NCI-H1105 (cell line): ENCODE data around the gene ZNF626.
"Not testable (repeated sequence)": the region's sequence is repeated elsewhere in the genome, so short reads cannot be mapped to it uniquely, and the experiment has no call there.

Experiments used
- DNase-seq: peaks from one replicate; lab custom pipeline; 2025; lab: John Stamatoyannopoulos, UW

ZNF626 gene

DNA sequence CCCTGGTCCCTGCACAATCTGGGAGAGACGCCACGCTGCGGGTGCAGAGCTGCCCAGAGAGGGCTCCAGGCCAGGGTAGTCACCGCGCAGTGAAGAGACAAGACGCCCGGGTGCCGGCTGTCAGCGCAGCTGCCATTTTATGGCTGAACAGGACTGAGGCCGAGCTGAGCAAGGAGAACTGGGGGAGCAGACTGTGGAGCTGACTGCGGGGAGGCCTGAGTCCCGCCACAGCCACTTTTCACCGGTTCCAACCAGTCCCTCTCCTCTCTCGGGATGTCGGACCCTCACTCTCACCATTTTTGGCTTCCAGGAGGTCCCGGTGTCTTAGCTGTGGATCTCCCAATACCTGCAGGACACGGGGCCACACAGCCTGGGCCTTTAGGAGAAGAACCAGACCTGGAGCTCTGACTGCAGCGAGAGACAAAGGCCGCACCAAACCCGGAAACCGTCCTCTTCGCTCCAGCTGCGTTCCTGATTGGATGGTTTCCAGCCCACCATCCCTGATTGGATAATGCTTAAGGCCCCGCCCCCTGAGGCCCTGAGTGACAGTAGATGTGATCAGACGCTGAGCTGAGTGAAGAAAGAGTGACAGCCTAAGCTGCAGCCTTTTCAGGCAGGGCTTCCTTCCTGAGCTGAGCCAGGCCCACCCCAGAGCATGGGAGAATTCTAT lies at the start of gene ZNF626:
Gene ZNF626 (minus strand): TSS at position 422 of the 670 bp plus-strand sequence. CDS start 125 bp downstream, at position 297.
- DNase-seq: no peak

DNA sequence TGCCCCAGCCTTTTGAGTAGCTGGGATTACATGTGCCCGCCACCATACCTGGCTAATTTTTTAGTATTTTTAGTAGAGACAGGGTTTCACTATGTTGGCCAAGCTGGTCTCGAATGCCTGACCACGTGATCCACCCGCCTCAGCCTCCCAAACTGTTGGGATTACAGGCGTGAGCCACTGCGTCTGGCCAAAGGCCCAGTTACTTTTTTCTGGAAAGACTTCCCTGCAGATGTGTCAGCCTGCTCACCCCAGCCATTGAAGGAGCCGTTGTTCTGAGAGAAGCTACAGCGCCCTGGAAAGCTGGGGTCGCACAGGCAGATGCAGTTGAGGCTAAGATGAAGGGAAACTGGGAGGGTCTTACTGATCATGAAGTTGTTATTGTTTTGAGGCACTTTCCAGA lies 7.9 kb upstream of the ZNF626 start:
- no peak for DNase-seq

DNA sequence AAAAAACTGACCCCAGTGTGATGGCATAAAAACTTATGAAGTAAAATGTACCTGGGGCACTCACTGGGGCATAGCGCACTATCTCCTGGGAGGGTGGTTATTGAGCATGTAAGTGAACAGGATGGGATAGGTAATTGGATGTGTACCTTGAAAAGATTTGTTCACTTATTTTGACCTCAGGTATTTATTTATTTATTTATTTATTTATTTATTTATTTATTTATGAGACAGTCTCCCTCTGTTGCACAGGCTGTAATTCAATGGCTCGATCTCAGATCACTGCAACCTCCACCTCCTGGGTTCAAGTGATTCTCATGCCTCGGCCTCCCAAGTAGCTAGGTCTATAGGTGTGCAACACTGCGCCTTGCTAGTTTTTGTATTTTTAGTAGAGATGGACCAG lies 5.9 kb upstream of the ZNF626 start:
- no peak for DNase-seq

DNA sequence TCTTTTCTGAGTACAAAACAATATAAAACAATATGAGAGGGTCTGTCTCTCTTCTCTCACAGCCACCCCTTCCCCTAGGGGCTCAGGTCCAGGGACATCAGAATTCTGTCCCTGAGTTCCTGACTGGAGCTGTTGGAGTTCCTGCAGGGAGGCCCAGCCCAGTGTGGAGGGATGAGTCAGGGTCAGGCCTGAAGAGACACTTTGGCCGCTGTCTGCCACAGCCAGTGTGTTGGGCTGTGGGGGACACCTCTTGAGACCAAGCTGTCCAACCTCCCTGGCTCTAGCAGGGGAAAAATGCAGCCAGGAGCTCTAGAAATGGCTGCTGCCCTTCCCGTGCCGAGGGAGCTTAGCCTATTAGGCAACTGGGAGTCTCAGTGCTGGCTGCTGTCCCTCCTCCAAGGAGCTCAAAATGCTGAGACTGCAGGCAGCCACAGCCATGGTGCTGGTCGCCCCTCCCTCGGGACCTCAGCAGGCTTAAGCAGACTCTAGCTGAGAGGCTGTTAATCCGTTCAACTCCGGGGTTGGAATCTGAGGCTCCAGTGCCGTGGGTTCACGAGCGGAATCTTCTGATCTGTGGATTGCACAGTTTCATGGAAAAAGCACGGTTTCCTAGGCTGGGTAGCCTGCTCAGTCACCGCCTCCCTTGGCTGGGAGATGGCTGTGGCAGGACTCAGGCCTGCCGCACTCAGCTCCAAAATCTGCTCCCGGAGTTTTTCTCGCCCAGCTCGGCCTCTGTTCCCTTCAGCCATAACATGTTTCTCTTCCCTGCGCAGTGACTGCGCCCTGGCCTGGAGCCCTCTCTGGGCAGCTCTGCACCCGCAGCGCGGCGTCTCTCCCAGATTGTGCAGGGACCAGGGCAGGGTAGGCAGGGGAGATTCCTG lies 3.8 kb upstream of the ZNF626 start:
- no peak for DNase-seq

DNA sequence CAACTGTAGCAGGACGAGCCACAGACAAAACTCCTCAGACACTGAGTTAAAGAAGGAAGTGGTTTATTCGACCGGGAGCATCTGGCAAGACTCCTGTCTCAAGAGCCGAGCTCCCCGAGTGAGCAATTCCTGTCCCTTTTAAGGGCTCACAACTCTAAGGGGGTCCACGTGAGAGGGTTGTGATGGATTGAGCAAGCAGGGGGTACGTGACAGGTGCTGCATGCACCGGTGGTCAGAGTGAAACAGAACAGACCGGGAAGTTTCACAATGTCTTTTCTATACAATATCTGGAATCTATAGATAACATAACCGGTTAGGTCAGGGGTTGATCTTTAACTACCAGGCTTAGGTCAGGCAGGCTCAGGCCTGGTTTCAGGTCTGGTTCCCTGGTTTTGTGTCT lies 3.1 kb upstream of the ZNF626 start:
- not testable (repeated sequence) for DNase-seq

DNA sequence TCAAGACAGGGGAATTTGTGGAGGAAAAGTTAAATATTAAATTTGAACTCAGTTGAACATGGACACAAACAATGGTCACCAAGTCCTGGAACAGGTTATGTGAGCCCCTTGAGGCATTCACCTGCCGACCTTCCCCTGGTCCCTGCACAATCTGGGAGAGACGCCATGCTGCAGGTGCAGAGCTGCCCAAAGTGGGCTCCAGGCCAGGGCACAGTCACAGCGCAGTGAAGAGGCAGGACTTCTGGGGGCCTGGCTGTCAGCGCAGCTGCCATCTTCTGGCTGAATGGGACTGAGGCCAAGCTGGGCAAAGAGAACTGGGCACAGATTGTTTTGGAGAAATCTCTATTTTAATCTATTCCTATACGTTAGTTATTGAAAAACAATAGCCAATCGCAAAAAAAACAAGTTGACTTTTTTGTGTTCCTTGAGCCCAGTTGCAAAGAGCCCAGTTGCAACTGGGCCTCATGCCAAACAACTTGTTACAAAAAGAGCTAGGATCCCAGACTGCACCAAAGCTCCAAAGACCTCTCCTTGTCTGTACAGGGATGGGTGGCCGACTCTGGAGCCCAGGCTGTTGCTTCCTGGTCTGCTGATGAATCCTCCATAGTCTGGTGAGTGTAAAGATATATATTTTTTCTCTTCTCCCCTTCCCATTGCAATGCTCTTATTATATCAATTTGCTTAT lies 1.2 kb upstream of the ZNF626 start:
- DNase-seq: peak; percentile 58

GRCh38 chr19:20660473-20661140 lies 764 bp downstream of the ZNF626 start:
- no peak for DNase-seq

DNA sequence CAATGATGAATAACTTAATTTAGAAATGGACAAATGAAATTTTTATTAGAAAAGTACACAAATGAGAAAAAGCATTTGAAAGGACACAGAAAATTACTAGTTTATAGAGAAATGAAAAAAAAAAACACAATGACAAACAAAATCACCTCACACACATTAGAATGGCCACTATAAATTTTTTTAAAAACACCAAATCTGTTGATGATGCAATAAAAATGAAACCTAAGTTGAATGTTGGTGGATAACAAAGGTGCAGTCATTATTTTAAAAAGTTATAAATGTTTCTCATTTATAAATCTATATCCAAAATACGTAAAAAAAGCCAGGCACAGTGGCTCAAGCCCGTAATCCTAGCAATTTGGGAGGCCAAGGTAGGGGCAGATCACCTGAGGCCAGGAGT lies 20.8 kb downstream of the ZNF626 start:
- no peak for DNase-seq

GRCh38 chr19:20640023-20640422 lies 21.3 kb downstream of the ZNF626 start:
- DNase-seq: no peak

GRCh38 chr19:20624560-20624959 lies 36.8 kb downstream of the ZNF626 start:
- not testable (repeated sequence) for DNase-seq

DNA sequence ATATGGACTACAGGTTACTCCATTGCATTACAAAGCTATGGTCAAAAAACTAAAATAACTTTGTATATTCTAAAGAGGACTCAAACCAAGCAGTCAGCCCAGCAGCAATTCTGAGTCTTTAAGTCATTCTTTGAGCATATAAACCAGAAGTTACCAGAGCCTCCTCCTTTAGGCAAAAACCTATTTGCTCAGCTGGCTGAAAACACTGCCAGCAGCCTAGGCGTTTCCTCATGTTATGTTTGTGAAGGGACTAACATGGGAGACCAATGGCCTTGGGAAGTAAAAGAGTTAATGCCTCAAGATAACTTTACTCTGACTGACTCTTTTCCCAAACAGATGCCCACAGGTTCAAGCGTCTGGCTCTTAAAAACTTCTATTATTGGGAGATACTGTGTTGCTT lies 45.3 kb downstream of the ZNF626 start:
- DNase-seq: no peak

DNA sequence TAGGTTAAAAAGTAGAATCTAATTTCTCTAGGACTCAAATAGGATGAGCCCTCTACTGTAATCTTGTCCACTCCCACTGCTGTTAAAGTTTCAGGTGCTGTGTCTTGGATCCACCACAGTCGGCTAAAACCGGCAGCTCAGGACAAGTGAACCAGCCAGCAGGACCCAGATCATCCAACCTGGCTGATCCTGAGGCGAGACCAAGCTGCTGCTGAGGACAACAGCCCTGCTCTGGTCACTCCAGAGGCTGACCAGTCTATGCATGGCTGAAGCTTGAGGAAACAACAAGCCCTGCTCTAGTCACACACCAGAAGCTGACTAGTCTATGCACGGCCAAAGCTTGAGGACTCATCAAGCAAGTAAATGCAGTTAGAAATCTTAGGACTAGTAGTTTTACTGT lies 46.4 kb downstream of the ZNF626 start:
- not testable (repeated sequence) for DNase-seq

- DNase-seq: no peak
These were observed 48.6 kb downstream of the ZNF626 start for GRCh38 chr19:20612711-20613316.

DNA sequence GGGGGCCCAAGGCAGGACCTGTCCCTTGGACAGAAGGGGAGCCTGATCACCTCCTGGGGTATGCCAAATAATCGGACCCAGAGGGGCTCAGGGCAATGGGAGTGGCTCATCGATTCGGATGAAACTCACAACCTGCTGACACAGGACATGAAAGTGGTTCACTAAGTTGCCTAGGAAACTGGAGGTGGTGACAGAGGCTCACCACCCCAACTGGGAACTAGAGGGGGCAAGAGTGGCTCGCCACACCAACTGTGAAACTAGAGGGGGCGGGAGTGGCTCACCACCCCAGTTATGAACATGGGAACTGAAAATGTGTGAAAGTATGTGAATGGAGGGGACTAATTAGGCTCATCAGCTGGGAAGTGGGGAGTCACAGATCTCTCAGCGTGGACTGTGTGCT lies 49.5 kb downstream of the ZNF626 start:
- no peak for DNase-seq

- no peak for DNase-seq
These were observed 53.4 kb downstream of the ZNF626 start for GRCh38 chr19:20607943-20608342.
